B cell (primary cell): Measurements from ENCODE around the gene KIF16B. TPM values are rescaled to one million over a fixed set of nuclear protein-coding genes. Genes with fewer than 3 reads are reported as not detected.

Source experiments
- ATAC-seq: fragments of 200-7000 bp; cut with Tn5 transposase; one replicate; pipeline ENCODE4 v1.10.0; 2021; ENCODE audit warnings: low read depth, mild to moderate bottlenecking, moderate number of reproducible peaks, moderate library complexity
- CTCF ChIA-PET: fragments of 350-600 bp; sonication (Branson Sonifier 250); formaldehyde crosslinking; loops from one replicate; lab custom pipeline; 2021; ENCODE audit warnings: antibody characterized with exemption, inconsistent platforms; lab: Charles Lee
- POLR2A ChIA-PET: fragments of 350-600 bp; sonication (Branson Sonifier 250); formaldehyde crosslinking; loops from one replicate; lab custom pipeline; 2021; ENCODE audit warnings: antibody characterized with exemption; lab: Charles Lee
- DNase-seq: peaks from one replicate; pipeline ENCODE4 v3.0.0; 2013
- H2AFZ ChIP-seq: 2 replicates; pipeline ENCODE4 v1.6.1; 2012; ENCODE audit warnings: mild to moderate bottlenecking, low read depth, low read length; ENCODE audit not compliant: insufficient read depth, poor library complexity, severe bottlenecking
- H3K27ac ChIP-seq, 2 donors: 1 replicate in 1 of 2; 2 replicates in 1 of 2; pipeline ENCODE4 v1.5.1; 2012 to 2013; ENCODE audit warnings: low read length in 2 of 2, mild to moderate bottlenecking in 2 of 2, moderate library complexity in 1 of 2
- H3K27me3 ChIP-seq, 4 experiments: fragments of 200-600 bp in 1 of 4; sonication (generic) in 1 of 4; replicated peaks in 1 of 4; 1 replicate in 2 of 4; 2 replicates in 2 of 4; pipeline versions ENCODE4 v1.6.1 to v1.7.0; 2013 to 2016; ENCODE audit warnings: low read length in 3 of 4, mild to moderate bottlenecking in 2 of 4, mixed read lengths in 1 of 4, moderate library complexity in 1 of 4; ENCODE audit not compliant: insufficient read depth in 4 of 4, control insufficient read depth in 3 of 4; ENCODE audit errors: control extremely low read depth in 1 of 4
- H3K36me3 ChIP-seq, 2 experiments: replicated peaks in 1 of 2; 1 replicate in 1 of 2; 2 replicates in 1 of 2; pipeline versions ENCODE4 v1.6.1 to v1.7.1; 2013; ENCODE audit warnings: low read length in 1 of 2; ENCODE audit not compliant: insufficient read depth in 2 of 2, control insufficient read depth in 1 of 2; ENCODE audit errors: control extremely low read depth in 1 of 2, extremely low read depth in 1 of 2
- H3K4me1 ChIP-seq, 2 donors: fragments of 200-600 bp in 1 of 2; sonication (generic) in 1 of 2; 1 replicate in 1 of 2; 2 replicates in 1 of 2; pipeline versions ENCODE4 v1.5.1 to v1.6.1; 2013 to 2017; ENCODE audit warnings: low read length in 2 of 2; ENCODE audit not compliant: control insufficient read depth in 2 of 2, insufficient read depth in 2 of 2
- H3K4me2 ChIP-seq: replicated peaks from 2 replicates; pipeline ENCODE3; 2012; ENCODE audit warnings: mild to moderate bottlenecking, low read depth, low read length; ENCODE audit not compliant: poor library complexity, severe bottlenecking
- H3K4me3 ChIP-seq, 5 experiments: fragments of 200-600 bp in 1 of 5; sonication (generic) in 1 of 5; 1 replicate in 3 of 5; 2 replicates in 2 of 5; pipeline versions ENCODE4 v1.5.1 to v1.7.0; 2011 to 2016; ENCODE audit warnings: low read length in 4 of 5, mild to moderate bottlenecking in 4 of 5, low read depth in 2 of 5, control low read depth in 1 of 5, moderate library complexity in 1 of 5; ENCODE audit not compliant: insufficient read depth in 1 of 5; ENCODE audit errors: control extremely low read depth in 1 of 5, extremely low read depth in 1 of 5
- H3K79me2 ChIP-seq: fragments of 200-600 bp; sonication (generic); one replicate; pipeline ENCODE4 v1.6.0; 2016; ENCODE audit warnings: low read length; ENCODE audit not compliant: control insufficient read depth, insufficient read depth
- H3K9ac ChIP-seq: fragments of 200-600 bp; sonication (generic); 2 replicates; pipeline ENCODE4 v1.6.1; 2017; ENCODE audit warnings: mild to moderate bottlenecking, low read length, moderate library complexity
- H3K9me3 ChIP-seq, 3 donors: one replicate each; pipeline versions ENCODE4 v1.6.1 to v1.7.1; 2013; ENCODE audit warnings: low read length in 2 of 3; ENCODE audit not compliant: control insufficient read depth in 2 of 3, insufficient read depth in 1 of 3; ENCODE audit errors: control extremely low read depth in 1 of 3
- H4K20me1 ChIP-seq: 2 replicates; pipeline ENCODE4 v1.6.0; 2012; ENCODE audit warnings: mild to moderate bottlenecking, low read length; ENCODE audit not compliant: insufficient read depth, control insufficient read depth, poor library complexity, severe bottlenecking
- H3K27ac Mint-ChIP-seq: one replicate; pipeline ENCODE4 v1.8.0; 2021; ENCODE audit warnings: mixed read lengths
- H3K27me3 Mint-ChIP-seq: one replicate; pipeline ENCODE4 v1.8.0; 2021; ENCODE audit warnings: mixed read lengths
- H3K4me1 Mint-ChIP-seq: one replicate; pipeline ENCODE4 v1.8.0; 2021; ENCODE audit warnings: mixed read lengths
- H3K4me3 Mint-ChIP-seq: one replicate; pipeline ENCODE4 v1.8.0; 2021; ENCODE audit warnings: mixed read lengths
- H3K9me3 Mint-ChIP-seq: one replicate; pipeline ENCODE4 v1.8.0; 2022; ENCODE audit warnings: mixed read lengths; ENCODE audit not compliant: insufficient read depth
- EZH2 ChIP-seq: IDR thresholded peaks from 2 replicates; pipeline ENCODE4 v1.6.1; 2012; ENCODE audit warnings: borderline replicate concordance, low read depth, mild to moderate bottlenecking, moderate library complexity, low read length; ENCODE audit not compliant: insufficient read depth, poor library complexity, severe bottlenecking
- WGBS: methylation state at CpG from one replicate; pipeline ENCODE4 v1.1.5; 2013; ENCODE audit warnings: missing lambda C conversion rate; ENCODE audit not compliant: insufficient coverage; 5-methylcytosine and 5-hydroxymethylcytosine counted together
- intact Hi-C: fragments of 100-400 bp; cut with micrococcal nuclease; formaldehyde crosslinking; loops from one replicate; pipeline ENCODE4 v1.10.0; 2022
- polyA plus RNA-seq: library from polyadenylated mRNA; depleted of rRNA; stranded (reverse); fragments of >200 nt; gene quantifications from 2 replicates; pipeline ENCODE4 v1.2.3, GENCODE V29; 2012
- total RNA-seq, 2 donors: library from RNA; stranded (reverse); fragments of 120-200 nt in 1 of 2; gene quantifications; 1 replicate in 1 of 2; 2 replicates in 1 of 2; pipeline versions ENCODE4 v1.2.3 to v1.2.4, GENCODE V29; 2013 to 2022
- TF ChIP-seq, protein P1 (sequence below): fragments of 200-600 bp; IDR thresholded peaks from one replicate; pipeline ENCODE4 v1.8.0; 2022; ENCODE audit warnings: antibody characterized with exemption, mild to moderate bottlenecking

Gene KIF16B
- total and polyA plus RNA-seq, 2 donors (not counting 1 experiment from before 2014, with no cell fraction given) = 4.5 to 13.0 TPM

DNA sequence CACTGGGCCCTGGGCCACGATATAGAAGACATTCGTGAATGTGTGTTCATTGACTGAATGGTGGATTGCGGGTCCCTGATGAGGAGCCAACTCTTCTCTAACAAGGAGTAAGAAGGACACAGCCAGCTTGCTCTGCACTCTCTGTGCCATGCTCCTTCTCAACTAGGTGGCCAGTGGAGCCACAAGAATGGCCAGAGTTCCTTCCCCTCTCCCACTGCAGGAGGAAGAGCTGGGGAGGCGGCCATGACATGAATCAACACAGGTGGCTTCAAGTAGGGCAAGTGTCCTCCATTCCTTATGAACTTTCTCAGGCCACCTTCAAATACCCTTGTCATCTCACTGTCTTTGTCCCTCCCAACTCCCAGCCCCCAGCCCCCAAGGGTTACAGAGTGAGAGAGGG, 305.7 kb downstream of the KIF16B start:
- intact Hi-C loops = no loop called here

DNA sequence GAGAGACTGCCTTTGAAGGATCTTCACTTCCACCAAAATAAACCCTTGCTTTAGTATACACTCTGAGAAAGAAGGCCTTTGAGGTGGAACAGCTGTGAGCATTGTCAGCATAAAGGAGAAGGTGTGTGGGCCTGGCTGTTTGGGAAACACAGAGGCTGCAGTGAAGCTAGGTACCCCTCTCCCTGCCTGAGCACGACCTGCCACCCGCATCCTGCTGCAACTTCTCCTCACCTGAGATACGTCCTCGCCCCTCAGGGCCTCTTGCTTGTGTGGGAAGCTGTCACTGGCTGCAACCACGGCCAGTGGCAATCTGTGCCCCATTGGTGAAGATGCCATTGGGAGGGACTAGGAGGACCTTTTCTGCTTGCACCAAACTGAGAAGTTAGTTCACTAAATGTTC, 307.9 kb downstream of the KIF16B start:
- H3K4me3 Mint-ChIP-seq = no peak overlapping the region
- POLR2A ChIA-PET = no interaction called here
- peaks cover 4 to 32% (median 27%) of the 10 kb centered on the region in 3 donors for H3K9me3 ChIP-seq

More for the DNA sequence above, 305.7 kb downstream of the KIF16B start:
- no peak for TF ChIP-seq EZH2
- TF ChIP-seq, protein P1, sequence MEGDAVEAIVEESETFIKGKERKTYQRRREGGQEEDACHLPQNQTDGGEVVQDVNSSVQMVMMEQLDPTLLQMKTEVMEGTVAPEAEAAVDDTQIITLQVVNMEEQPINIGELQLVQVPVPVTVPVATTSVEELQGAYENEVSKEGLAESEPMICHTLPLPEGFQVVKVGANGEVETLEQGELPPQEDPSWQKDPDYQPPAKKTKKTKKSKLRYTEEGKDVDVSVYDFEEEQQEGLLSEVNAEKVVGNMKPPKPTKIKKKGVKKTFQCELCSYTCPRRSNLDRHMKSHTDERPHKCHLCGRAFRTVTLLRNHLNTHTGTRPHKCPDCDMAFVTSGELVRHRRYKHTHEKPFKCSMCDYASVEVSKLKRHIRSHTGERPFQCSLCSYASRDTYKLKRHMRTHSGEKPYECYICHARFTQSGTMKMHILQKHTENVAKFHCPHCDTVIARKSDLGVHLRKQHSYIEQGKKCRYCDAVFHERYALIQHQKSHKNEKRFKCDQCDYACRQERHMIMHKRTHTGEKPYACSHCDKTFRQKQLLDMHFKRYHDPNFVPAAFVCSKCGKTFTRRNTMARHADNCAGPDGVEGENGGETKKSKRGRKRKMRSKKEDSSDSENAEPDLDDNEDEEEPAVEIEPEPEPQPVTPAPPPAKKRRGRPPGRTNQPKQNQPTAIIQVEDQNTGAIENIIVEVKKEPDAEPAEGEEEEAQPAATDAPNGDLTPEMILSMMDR = no peak
- DNase-seq = no peak
- Histone ChIP-seq H3K79me2 (no peaks in the 10 kb centered on the region), H3K36me3 (no peaks in the 10 kb centered on the region), H3K4me2 (no peak overlapping the region), H3K27me3 (no peaks in the 10 kb centered on the region), H3K9ac (no peak overlapping the region), H3K4me3 (no peak overlapping the region), H3K4me1 (no peaks in the 10 kb centered on the region), H4K20me1 (no peaks in the 10 kb centered on the region), H2AFZ (no peak overlapping the region), H3K27ac (no peak overlapping the region), H3K9me3 (peaks cover 4 to 32% (median 27%) of the 10 kb centered on the region in 3 donors)
- ChIA-PET POLR2A (no interaction called here), CTCF (no interaction called here)
- whole genome bisulfite sequencing = 100% methylated on average over 3 of the region's 4 CpGs
- Mint-ChIP-seq H3K27ac (no peak overlapping the region), H3K27me3 (no peaks in the 10 kb centered on the region), H3K4me3 (no peak overlapping the region), H3K9me3 (peaks cover 14% of the 10 kb centered on the region), H3K4me1 (peaks cover 3% of the 10 kb centered on the region)
- no peak for ATAC-seq

More for the DNA sequence above, 307.9 kb downstream of the KIF16B start:
- Histone ChIP-seq H3K4me2 (no peak overlapping the region), H3K79me2 (no peaks in the 10 kb centered on the region), H3K27me3 (no peaks in the 10 kb centered on the region), H2AFZ (no peak overlapping the region), H3K36me3 (no peaks in the 10 kb centered on the region), H3K27ac (no peak overlapping the region), H4K20me1 (no peaks in the 10 kb centered on the region), H3K9ac (no peak overlapping the region), H3K4me3 (no peak overlapping the region), H3K4me1 (no peaks in the 10 kb centered on the region)
- CTCF ChIA-PET = no interaction called here
- no peak for TF ChIP-seq EZH2
- TF ChIP-seq, protein P1 = no peak
- WGBS = 100% methylated on average over 3 of the region's 5 CpGs
- Mint-ChIP-seq H3K4me1 (peaks cover 3% of the 10 kb centered on the region), H3K27ac (no peak overlapping the region), H3K9me3 (peaks cover 14% of the 10 kb centered on the region), H3K27me3 (no peaks in the 10 kb centered on the region)
- intact Hi-C loops = no loop called here
- DNase-seq = no peak
- ATAC-seq = no peak
